ACC112 (cell line): ENCODE data around the gene CCNQ.

Experiments used
- H2AFZ ChIP-seq: fragments of 200-600 bp; sonication (generic); one replicate; pipeline ENCODE4 v1.6.0; 2017; ENCODE audit warnings: antibody characterized with exemption, low read length; ENCODE audit not compliant: unreplicated experiment
- H3K27ac ChIP-seq: fragments of 200-600 bp; sonication (generic); 2 replicates; pipeline ENCODE4 v1.5.1; 2014; ENCODE audit warnings: low read depth, mild to moderate bottlenecking, antibody characterized with exemption, low read length, moderate library complexity
- H3K27me3 ChIP-seq: fragments of 200-600 bp; sonication (generic); 2 replicates; pipeline ENCODE4 v1.6.1; 2014; ENCODE audit warnings: mild to moderate bottlenecking, antibody characterized with exemption, low read length, moderate library complexity, mixed read lengths; ENCODE audit not compliant: insufficient read depth
- H3K36me3 ChIP-seq: fragments of 200-600 bp; sonication (generic); 2 replicates; pipeline ENCODE4 v1.6.1; 2016; ENCODE audit warnings: mild to moderate bottlenecking, antibody characterized with exemption, low read length, moderate library complexity, mixed read lengths; ENCODE audit not compliant: insufficient read depth
- H3K4me1 ChIP-seq: fragments of 200-600 bp; sonication (generic); one replicate; pipeline ENCODE4 v1.6.1; 2016; ENCODE audit warnings: low read length, mixed read lengths; ENCODE audit not compliant: insufficient read depth, unreplicated experiment, control insufficient read depth
- H3K4me3 ChIP-seq: fragments of 200-600 bp; sonication (generic); 2 replicates; pipeline ENCODE4 v1.5.1; 2014; ENCODE audit warnings: mild to moderate bottlenecking, low read depth, low read length
- H3K79me2 ChIP-seq: fragments of 200-600 bp; sonication (generic); one replicate; pipeline ENCODE4 v1.6.0; 2016; ENCODE audit warnings: low read length; ENCODE audit not compliant: control insufficient read depth, unreplicated experiment, insufficient read depth

Gene CCNQ

GRCh38 chrX:153635788-153636668, 37.1 kb upstream of the CCNQ start:
- peaks cover 10% of the 10 kb centered on the region; the same call in 1 of the 2 replicates for H3K27me3 ChIP-seq
- no peaks in the 10 kb centered on the region for H3K4me1 ChIP-seq
- H2AFZ ChIP-seq: no peak overlapping the region
- H3K4me3 ChIP-seq: no peak overlapping the region
- no peak overlapping the region for H3K27ac ChIP-seq
- H3K36me3 ChIP-seq: no peaks in the 10 kb centered on the region
- no peaks in the 10 kb centered on the region for H3K79me2 ChIP-seq

- Histone ChIP-seq H3K27me3 (peaks cover 10% of the 10 kb centered on the region), H3K79me2 (no peaks in the 10 kb centered on the region), H3K4me3 (no peak overlapping the region), H2AFZ (no peak overlapping the region), H3K27ac (no peak overlapping the region), H3K4me1 (no peaks in the 10 kb centered on the region), H3K36me3 (no peaks in the 10 kb centered on the region)
Measured at GRCh38 chrX:153635388-153635787, 36.4 kb upstream of the CCNQ start.

- no peak overlapping the region for H3K27ac ChIP-seq
- H3K4me1 ChIP-seq: no peaks in the 10 kb centered on the region
- H3K4me3 ChIP-seq: no peak overlapping the region
- H3K36me3 ChIP-seq: no peaks in the 10 kb centered on the region
- no peak overlapping the region for H2AFZ ChIP-seq
- peaks cover 10% of the 10 kb centered on the region for H3K27me3 ChIP-seq
- no peaks in the 10 kb centered on the region for H3K79me2 ChIP-seq
Measured at GRCh38 chrX:153634832-153635231, 35.9 kb upstream of the CCNQ start.

GRCh38 chrX:153634236-153634635, 35.3 kb upstream of the CCNQ start:
- Histone ChIP-seq H3K36me3 (no peaks in the 10 kb centered on the region), H2AFZ (no peak overlapping the region), H3K79me2 (no peaks in the 10 kb centered on the region), H3K27ac (no peak overlapping the region), H3K27me3 (peaks cover 10% of the 10 kb centered on the region), H3K4me3 (no peak overlapping the region), H3K4me1 (no peaks in the 10 kb centered on the region)

- Histone ChIP-seq H3K36me3 (no peaks in the 10 kb centered on the region), H2AFZ (no peak overlapping the region), H3K27ac (no peak overlapping the region), H3K27me3 (peaks cover 10% of the 10 kb centered on the region), H3K4me1 (no peaks in the 10 kb centered on the region), H3K79me2 (no peaks in the 10 kb centered on the region), H3K4me3 (no peak overlapping the region)
Measured at GRCh38 chrX:153633607-153634180, 34.8 kb upstream of the CCNQ start.

- H2AFZ ChIP-seq: no peak overlapping the region
- H3K27me3 ChIP-seq: peaks cover 10% of the 10 kb centered on the region
- H3K36me3 ChIP-seq: no peaks in the 10 kb centered on the region
- H3K4me1 ChIP-seq: no peaks in the 10 kb centered on the region
- H3K27ac ChIP-seq: no peak overlapping the region
- no peaks in the 10 kb centered on the region for H3K79me2 ChIP-seq
- no peak overlapping the region for H3K4me3 ChIP-seq
Measured at GRCh38 chrX:153633048-153633447, 34.1 kb upstream of the CCNQ start.

- H3K4me1 ChIP-seq: no peaks in the 10 kb centered on the region
Measured at GRCh38 chrX:153632595-153632946, 33.6 kb upstream of the CCNQ start.

GRCh38 chrX:153631907-153632594, 33.1 kb upstream of the CCNQ start:
- Histone ChIP-seq H3K79me2 (no peaks in the 10 kb centered on the region), H3K4me3 (no peak overlapping the region), H3K27ac (no peak overlapping the region), H2AFZ (no peak overlapping the region), H3K36me3 (no peaks in the 10 kb centered on the region), H3K27me3 (peaks cover 10% of the 10 kb centered on the region), H3K4me1 (no peaks in the 10 kb centered on the region)

More at GRCh38 chrX:153632595-153632946, 33.6 kb upstream of the CCNQ start:
- Histone ChIP-seq H3K36me3 (no peaks in the 10 kb centered on the region), H3K79me2 (no peaks in the 10 kb centered on the region), H2AFZ (no peak overlapping the region), H3K4me3 (no peak overlapping the region), H3K27me3 (peaks cover 10% of the 10 kb centered on the region), H3K27ac (no peak overlapping the region)

- H3K4me1 ChIP-seq: no peaks in the 10 kb centered on the region
- peaks cover 10% of the 10 kb centered on the region for H3K27me3 ChIP-seq
- no peak overlapping the region for H2AFZ ChIP-seq
- H3K79me2 ChIP-seq: no peaks in the 10 kb centered on the region
- H3K36me3 ChIP-seq: no peaks in the 10 kb centered on the region
- H3K27ac ChIP-seq: no peak overlapping the region
- no peak overlapping the region for H3K4me3 ChIP-seq
Measured at GRCh38 chrX:153631346-153631745, 32.4 kb upstream of the CCNQ start.

- H3K36me3 ChIP-seq: no peaks in the 10 kb centered on the region
- no peaks in the 10 kb centered on the region for H3K79me2 ChIP-seq
- no peak overlapping the region for H3K27ac ChIP-seq
- H2AFZ ChIP-seq: no peak overlapping the region
- no peaks in the 10 kb centered on the region for H3K4me1 ChIP-seq
- H3K4me3 ChIP-seq: no peak overlapping the region
- H3K27me3 ChIP-seq: peaks cover 7% of the 10 kb centered on the region
Measured at GRCh38 chrX:153628665-153629064, 29.7 kb upstream of the CCNQ start.
